ENCODE measurements around the gene APLF.

The APLF gene

GRCh38 chr2:68467077-68467960 is at the start of gene APLF, which contains the start of gene FBXO48:
Gene APLF, plus strand, starts transcription at chr2:68467585. Its CDS starts 147 bp downstream, at chr2:68467732.
Gene FBXO48, minus strand, starts transcription at chr2:68467294. Its CDS starts 2,149 bp downstream, at chr2:68465145.
- peak; percentile 99 for DNase-seq

- DNase-seq, result no peak
Observed at GRCh38 chr2:68417926-68418325, 49.5 kb upstream of the APLF start.

GRCh38 chr2:68418419-68418818 is 49.0 kb upstream of the APLF start:
- no peak for DNase-seq

- DNase-seq, result no peak
Observed at GRCh38 chr2:68418855-68419254, 48.5 kb upstream of the APLF start.

GRCh38 chr2:68420254-68420910 is 47.0 kb upstream of the APLF start:
- no peak for DNase-seq

- peak; percentile 77 for DNase-seq
Observed at GRCh38 chr2:68423966-68424650, 43.3 kb upstream of the APLF start.

- no peak for DNase-seq
Observed at GRCh38 chr2:68425503-68425902, 41.9 kb upstream of the APLF start.

GRCh38 chr2:68426446-68426845 is 40.9 kb upstream of the APLF start:
- DNase-seq, result no peak

GRCh38 chr2:68426848-68427579 is 40.4 kb upstream of the APLF start:
- DNase-seq, result peak; percentile 58

GRCh38 chr2:68428126-68428525 is 39.3 kb upstream of the APLF start:
- no peak for DNase-seq

GRCh38 chr2:68428746-68429145 is 38.6 kb upstream of the APLF start:
- DNase-seq, result no peak

GRCh38 chr2:68429311-68429826 is 38.0 kb upstream of the APLF start:
- no peak for DNase-seq

- DNase-seq, result no peak
Observed at GRCh38 chr2:68431316-68431972, 35.9 kb upstream of the APLF start.

GRCh38 chr2:68432696-68433658 is 34.4 kb upstream of the APLF start:
- no peak for DNase-seq

- DNase-seq, result no peak
Observed at GRCh38 chr2:68434981-68435380, 32.4 kb upstream of the APLF start.

GRCh38 chr2:68435615-68436014 is 31.8 kb upstream of the APLF start:
- no peak for DNase-seq

- no peak for DNase-seq
Observed at GRCh38 chr2:68436270-68436669, 31.1 kb upstream of the APLF start.

- no peak for DNase-seq
Observed at GRCh38 chr2:68438455-68439303, 28.7 kb upstream of the APLF start.

GRCh38 chr2:68441179-68441993 is 26.0 kb upstream of the APLF start:
- peak; percentile 94 for DNase-seq

Measured in activated CD4-positive, alpha-beta T cell treated with anti-CD3 and anti-CD28 coated beads, Interleukin-10, Interleukin-2, amounts not matched to agents 100 ng/mL and 50 ng/mL, durations not matched to agents 16 hours and 8 hours (primary cell).